K562 (cell line): ENCODE measurements around the gene POP7. TPM values are rescaled to one million over a fixed set of nuclear protein-coding genes. Genes with fewer than 3 reads are reported as not detected.
A peak's percentile ranks its signal among the peaks of the same experiment; 100 is the strongest.

Experiments
- BCL6 ChIP-seq: fragments of 250-450 bp; sonication (Bioruptor Pico); IDR thresholded peaks from 2 replicates; pipeline ENCODE4 v1.4.0; 2020
- CHAMP1 ChIP-seq: fragments of 450-650 bp; IDR thresholded peaks from 2 replicates; pipeline ENCODE4 v1.6.1; 2016; ENCODE audit warnings: mild to moderate bottlenecking
- CREB1 ChIP-seq, 2 experiments: sonication (generic) in 1 of 2; formaldehyde crosslinking in 1 of 2; IDR thresholded peaks; 2 replicates each; pipeline versions ENCODE4 v1.6.1 to v1.8.0; 2012 to 2022; ENCODE audit warnings: inconsistent platforms in 1 of 2, mild to moderate bottlenecking in 1 of 2, missing genetic modification reagents in 1 of 2, moderate library complexity in 1 of 2
- DEAF1 ChIP-seq: fragments of 450-650 bp; formaldehyde crosslinking; IDR thresholded peaks from 2 replicates; pipeline ENCODE4 v1.4.0; 2020; ENCODE audit warnings: mild to moderate bottlenecking, moderate library complexity
- FOXA3 ChIP-seq, 2 experiments: fragments of 450-650 bp in 1 of 2; sonication (generic) in 1 of 2; formaldehyde crosslinking; IDR thresholded peaks in 1 of 2; conservative IDR thresholded peaks in 1 of 2; 2 replicates each; pipeline versions ENCODE4 v1.4.0 to v1.8.0; 2020 to 2022; ENCODE audit warnings: mild to moderate bottlenecking in 2 of 2, missing genetic modification reagents in 1 of 2
- GTF2F1 ChIP-seq: IDR thresholded peaks from 2 replicates; pipeline ENCODE4 v1.6.1; 2011; ENCODE audit warnings: low read depth, low read length, improper control_type of control experiment
- HSF4 ChIP-seq: fragments of 250-450 bp; sonication (Bioruptor Pico); IDR thresholded peaks from 2 replicates; pipeline ENCODE4 v2.1.2; 2022; ENCODE audit warnings: mild to moderate bottlenecking, moderate library complexity, borderline replicate concordance
- L3MBTL2 ChIP-seq: fragments of 450-650 bp; IDR thresholded peaks from 2 replicates; pipeline ENCODE4 v1.6.1; 2016; ENCODE audit warnings: mild to moderate bottlenecking, moderate library complexity
- MLLT1 ChIP-seq, 2 experiments: fragments of 450-650 bp; IDR thresholded peaks; 2 replicates each; pipeline ENCODE4 v1.6.1; 2016
- NFIX ChIP-seq: fragments of 250-450 bp; sonication (Bioruptor Pico); IDR thresholded peaks from 2 replicates; pipeline ENCODE4 v1.4.0; 2020; ENCODE audit warnings: low read depth, mild to moderate bottlenecking, moderate library complexity
- NRF1 ChIP-seq, 2 experiments: fragments of 450-650 bp; IDR thresholded peaks in 1 of 2; conservative IDR thresholded peaks in 1 of 2; 2 replicates each; pipeline ENCODE4 v1.6.1; 2014; ENCODE audit warnings: mild to moderate bottlenecking in 2 of 2
- RBM14 ChIP-seq: fragments of 200-400 bp; formaldehyde crosslinking; IDR thresholded peaks from 2 replicates; pipeline ENCODE4 v1.6.1; 2018; ENCODE audit warnings: low read depth, mild to moderate bottlenecking, low read length, moderate library complexity, borderline replicate concordance; ENCODE audit not compliant: insufficient read depth
- TEAD4 ChIP-seq, 2 experiments: sonication (generic) in 1 of 2; formaldehyde crosslinking in 1 of 2; IDR thresholded peaks; 2 replicates each; pipeline versions ENCODE4 v1.6.1 to v1.8.0; 2012 to 2022; ENCODE audit warnings: borderline replicate concordance in 1 of 2, inconsistent platforms in 1 of 2, low read length in 1 of 2, mild to moderate bottlenecking in 1 of 2, missing genetic modification reagents in 1 of 2
- TGIF2 ChIP-seq: sonication (generic); formaldehyde crosslinking; IDR thresholded peaks from 2 replicates; pipeline ENCODE4 v1.8.1; 2022; ENCODE audit warnings: mild to moderate bottlenecking, missing genetic modification reagents, moderate library complexity
- ZBTB1 ChIP-seq: sonication (generic); formaldehyde crosslinking; IDR thresholded peaks from 2 replicates; pipeline ENCODE4 v1.8.1; 2023; ENCODE audit warnings: missing genetic modification reagents, low read depth, mild to moderate bottlenecking, borderline replicate concordance
- ZNF41 ChIP-seq: fragments of 250-450 bp; sonication (Bioruptor Pico); conservative IDR thresholded peaks from 2 replicates; pipeline ENCODE4 v1.4.0; 2020; ENCODE audit warnings: mild to moderate bottlenecking
- polyA plus RNA-seq, 8 experiments: library from polyadenylated mRNA; depleted of rRNA in 4 of 8; stranded (reverse) in 5 of 8; unstranded in 3 of 8; fragments of >200 nt; fragmentation: Nextera tagmentation in 2 of 8; fragmentation: Illumina TruSeq in 1 of 8; extraction: Ambion mirVana in 2 of 8; extraction: Trizol in 1 of 8; gene quantifications; 2 replicates each; pipeline versions ENCODE4 v1.2.1 to v1.2.3, GENCODE V29; 2011 to 2014; ENCODE audit warnings: inconsistent platforms in 1 of 8, missing spikeins in 1 of 8
- total RNA-seq, 7 experiments: library from RNA; depleted of rRNA in 6 of 7; stranded (reverse); fragments of >200 nt in 6 of 7; fragmentation: Illumina TruSeq in 2 of 7; extraction: Trizol in 2 of 7; gene quantifications; 2 replicates each; pipeline versions ENCODE4 v1.2.1 to v1.2.3, GENCODE V29; 2011 to 2021; ENCODE audit warnings: low replicate concordance in 1 of 7
- TF ChIP-seq, protein P1 (sequence below): fragments of 250-450 bp; sonication (Bioruptor Pico); IDR thresholded peaks from 2 replicates; pipeline ENCODE4 v1.4.0; 2020
- TF ChIP-seq, protein P2 (sequence below): sonication (generic); formaldehyde crosslinking; IDR thresholded peaks from 2 replicates; pipeline ENCODE4 v1.9.0; 2022; ENCODE audit warnings: mild to moderate bottlenecking, missing genetic modification reagents

Gene POP7
- total and polyA plus RNA-seq, 9 of the 15 experiments (the other 6 are each of a cell fraction or from before 2014, with no cell fraction given): 11.5 to 163 (median 68.9) TPM

DNA sequence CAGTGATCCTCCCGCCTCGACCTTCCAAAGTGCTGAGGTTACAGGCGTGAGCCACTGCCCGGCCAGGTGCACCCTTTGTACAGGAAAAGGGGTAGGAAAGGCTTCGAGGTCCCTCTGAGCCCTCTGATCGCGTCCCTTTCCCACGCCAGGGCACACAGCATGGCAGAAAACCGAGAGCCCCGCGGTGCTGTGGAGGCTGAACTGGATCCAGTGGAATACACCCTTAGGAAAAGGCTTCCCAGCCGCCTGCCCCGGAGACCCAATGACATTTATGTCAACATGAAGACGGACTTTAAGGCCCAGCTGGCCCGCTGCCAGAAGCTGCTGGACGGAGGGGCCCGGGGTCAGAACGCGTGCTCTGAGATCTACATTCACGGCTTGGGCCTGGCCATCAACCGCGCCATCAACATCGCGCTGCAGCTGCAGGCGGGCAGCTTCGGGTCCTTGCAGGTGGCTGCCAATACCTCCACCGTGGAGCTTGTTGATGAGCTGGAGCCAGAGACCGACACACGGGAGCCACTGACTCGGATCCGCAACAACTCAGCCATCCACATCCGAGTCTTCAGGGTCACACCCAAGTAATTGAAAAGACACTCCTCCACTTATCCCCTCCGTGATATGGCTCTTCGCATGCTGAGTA, 871 bp downstream of the POP7 start (continued):
- TF ChIP-seq, protein P1, sequence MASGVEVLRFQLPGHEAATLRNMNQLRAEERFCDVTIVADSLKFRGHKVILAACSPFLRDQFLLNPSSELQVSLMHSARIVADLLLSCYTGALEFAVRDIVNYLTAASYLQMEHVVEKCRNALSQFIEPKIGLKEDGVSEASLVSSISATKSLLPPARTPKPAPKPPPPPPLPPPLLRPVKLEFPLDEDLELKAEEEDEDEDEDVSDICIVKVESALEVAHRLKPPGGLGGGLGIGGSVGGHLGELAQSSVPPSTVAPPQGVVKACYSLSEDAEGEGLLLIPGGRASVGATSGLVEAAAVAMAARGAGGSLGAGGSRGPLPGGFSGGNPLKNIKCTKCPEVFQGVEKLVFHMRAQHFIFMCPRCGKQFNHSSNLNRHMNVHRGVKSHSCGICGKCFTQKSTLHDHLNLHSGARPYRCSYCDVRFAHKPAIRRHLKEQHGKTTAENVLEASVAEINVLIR: no peak
- TF ChIP-seq TGIF2 (CRISPR knock-in tag): 0 out of 2 replicates have a peak, but pooled peaks have one; percentile 56
- no peak for TF ChIP-seq HSF4 (CRISPR knock-in tag)
- TF ChIP-seq BCL6 (CRISPR knock-in tag): no peak
- TF ChIP-seq ZNF41 (CRISPR knock-in tag): no peak
- TF ChIP-seq TEAD4 (IDR thresholded peaks at IDR 0.05; ENCODE audit: low read length): peak; percentile 15; the same call in 1 of the 2 replicates
- no peak for TF ChIP-seq TEAD4 (CRISPR knock-in tag; IDR thresholded peaks at IDR 0.05; ENCODE audit: borderline replicate concordance)
- no peak for TF ChIP-seq GTF2F1
- TF ChIP-seq NFIX (CRISPR knock-in tag): peak; percentile 80
- no peak for TF ChIP-seq DEAF1 (CRISPR knock-in tag)
- 0 out of 2 replicates have a peak, but pooled peaks have one; percentile 32 for TF ChIP-seq CREB1 (IDR thresholded peaks at IDR 0.05)
- TF ChIP-seq CREB1 (CRISPR knock-in tag; IDR thresholded peaks at IDR 0.05): 0 out of 2 replicates have a peak, but pooled peaks have one; percentile 8
- TF ChIP-seq FOXA3 (CRISPR knock-in tag; conservative IDR thresholded peaks at IDR 0.05 in 1 of 2, IDR thresholded peaks at IDR 0.05 in 1 of 2): peak in 1 of 2 experiments; percentile 78; a peak in 1 of 4 replicates
- TF ChIP-seq RBM14: no peak
- no peak for TF ChIP-seq NRF1 (conservative IDR thresholded peaks at IDR 0.05 in 1 of 2, IDR thresholded peaks at IDR 0.05 in 1 of 2)
- peak; percentile 50; the same call in 1 of the 2 replicates for TF ChIP-seq ZBTB1 (CRISPR knock-in tag)
- TF ChIP-seq, protein P2, sequence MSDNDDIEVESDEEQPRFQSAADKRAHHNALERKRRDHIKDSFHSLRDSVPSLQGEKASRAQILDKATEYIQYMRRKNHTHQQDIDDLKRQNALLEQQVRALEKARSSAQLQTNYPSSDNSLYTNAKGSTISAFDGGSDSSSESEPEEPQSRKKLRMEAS (CRISPR knock-in tag): peak; percentile 41
- TF ChIP-seq MLLT1 (IDR thresholded peaks at IDR 0.05): peak in 1 of 2 experiments; percentile 87; a peak in 2 of 4 replicates
- peak; percentile 43; the same call in 1 of the 2 replicates for TF ChIP-seq L3MBTL2
- TF ChIP-seq CHAMP1: no peak
